Fibroblast of the aortic adventitia (primary cell): ENCODE measurements around the gene KDM6B. TPM values are rescaled to one million over a fixed set of nuclear protein-coding genes. Genes with fewer than 3 reads are reported as not detected.

ENCODE experiments used
- DNase-seq: peaks from one replicate; pipeline ENCODE4 v3.0.0-alpha.2; 2010; ENCODE audit warnings: low read depth
- H3K4me3 ChIP-seq: 2 replicates; pipeline ENCODE4 v1.5.1; 2011; ENCODE audit warnings: low read depth, mild to moderate bottlenecking, control low read depth, low read length, moderate library complexity
- CTCF ChIP-seq: IDR thresholded peaks from 2 replicates; pipeline ENCODE4 v1.5.1; 2011; ENCODE audit warnings: mild to moderate bottlenecking, low read length, control low read depth, inconsistent platforms; ENCODE audit not compliant: insufficient read depth
- total RNA-seq: library from RNA; depleted of rRNA; stranded (reverse); fragments of >200 nt; gene quantifications from 2 replicates; pipeline ENCODE4 v1.2.3, GENCODE V29; 2012; ENCODE audit warnings: low replicate concordance

Gene KDM6B
- total RNA-seq, 1 donor: 5.7 TPM

- no peak for TF ChIP-seq CTCF
- no peak for DNase-seq
- peak overlapping the region; percentile 22 for H3K4me3 ChIP-seq
Observed at GRCh38 chr17:7882629-7883028, 48.6 kb downstream of the KDM6B start.

Other genes with a start within 250 kb of the KDM6B start
- gene SOX15, start 244.1 kb upstream of the KDM6B start, total RNA-seq: 0.57 and 1.4 TPM in 2 replicates
- gene FXR2, start 219.3 kb upstream of the KDM6B start, total RNA-seq: 27.1 and 33.1 TPM in 2 replicates
- gene SAT2, start 206.4 kb upstream of the KDM6B start, total RNA-seq: 34.5 and 82.2 TPM in 2 replicates
- gene SHBG, start 204.1 kb upstream of the KDM6B start, total RNA-seq: 0.25 and 0.36 TPM in 2 replicates
- not detected in 2 replicates for gene ATP1B2, start 183.3 kb upstream of the KDM6B start, total RNA-seq
- 17.8 and 68.7 TPM in 2 replicates for gene TP53, start 146.7 kb upstream of the KDM6B start, total RNA-seq
- gene WRAP53, start 145.7 kb upstream of the KDM6B start, total RNA-seq: 7.4 and 11.0 TPM in 2 replicates
- 0.90 and 3.9 TPM in 2 replicates for gene EFNB3, start 129.0 kb upstream of the KDM6B start, total RNA-seq
- gene DNAH2, start 116.5 kb upstream of the KDM6B start, total RNA-seq: under 0.01 TPM in 1 of 2 replicates, not detected in the other
- gene TMEM88, start 20.8 kb downstream of the KDM6B start, total RNA-seq: 0.18 TPM in 1 of 2 replicates, not detected in the other
- 39.1 and 41.1 TPM in 2 replicates for gene NAA38, start 23.3 kb downstream of the KDM6B start, total RNA-seq
- 6.8 and 11.2 TPM in 2 replicates for gene CYB5D1, start 23.8 kb downstream of the KDM6B start, total RNA-seq
- 81.5 and 143 TPM in 2 replicates for gene CHD3, start 54.6 kb downstream of the KDM6B start, total RNA-seq
- 2.8 and 27.4 TPM in 2 replicates for gene RNF227, start 82.1 kb downstream of the KDM6B start, total RNA-seq
- 1.3 TPM in 1 of 2 replicates, not detected in the other for gene KCNAB3, start 95.6 kb downstream of the KDM6B start, total RNA-seq
- 15.3 and 48.8 TPM in 2 replicates for gene TRAPPC1, start 97.7 kb downstream of the KDM6B start, total RNA-seq
- 31.4 and 34.9 TPM in 2 replicates for gene CNTROB, start 98.0 kb downstream of the KDM6B start, total RNA-seq
- gene GUCY2D, start 168.4 kb downstream of the KDM6B start, total RNA-seq: not detected in 2 replicates
- 0.57 TPM in 1 of 2 replicates, not detected in the other for gene ALOX15B, start 204.8 kb downstream of the KDM6B start, total RNA-seq